Stimulated activated naive CD4-positive, alpha-beta T cell (primary cell): ENCODE results near the gene SLC39A2.
"Not testable (repeated sequence)": the region's sequence is repeated elsewhere in the genome, so short reads cannot be mapped to it uniquely, and the experiment has no call there.

ENCODE experiments used
- DNase-seq, 6 experiments: peaks; one replicate each; lab custom pipeline; 2025; lab: John Stamatoyannopoulos, UW

SLC39A2 gene, protein sequence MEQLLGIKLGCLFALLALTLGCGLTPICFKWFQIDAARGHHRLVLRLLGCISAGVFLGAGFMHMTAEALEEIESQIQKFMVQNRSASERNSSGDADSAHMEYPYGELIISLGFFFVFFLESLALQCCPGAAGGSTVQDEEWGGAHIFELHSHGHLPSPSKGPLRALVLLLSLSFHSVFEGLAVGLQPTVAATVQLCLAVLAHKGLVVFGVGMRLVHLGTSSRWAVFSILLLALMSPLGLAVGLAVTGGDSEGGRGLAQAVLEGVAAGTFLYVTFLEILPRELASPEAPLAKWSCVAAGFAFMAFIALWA

DNA sequence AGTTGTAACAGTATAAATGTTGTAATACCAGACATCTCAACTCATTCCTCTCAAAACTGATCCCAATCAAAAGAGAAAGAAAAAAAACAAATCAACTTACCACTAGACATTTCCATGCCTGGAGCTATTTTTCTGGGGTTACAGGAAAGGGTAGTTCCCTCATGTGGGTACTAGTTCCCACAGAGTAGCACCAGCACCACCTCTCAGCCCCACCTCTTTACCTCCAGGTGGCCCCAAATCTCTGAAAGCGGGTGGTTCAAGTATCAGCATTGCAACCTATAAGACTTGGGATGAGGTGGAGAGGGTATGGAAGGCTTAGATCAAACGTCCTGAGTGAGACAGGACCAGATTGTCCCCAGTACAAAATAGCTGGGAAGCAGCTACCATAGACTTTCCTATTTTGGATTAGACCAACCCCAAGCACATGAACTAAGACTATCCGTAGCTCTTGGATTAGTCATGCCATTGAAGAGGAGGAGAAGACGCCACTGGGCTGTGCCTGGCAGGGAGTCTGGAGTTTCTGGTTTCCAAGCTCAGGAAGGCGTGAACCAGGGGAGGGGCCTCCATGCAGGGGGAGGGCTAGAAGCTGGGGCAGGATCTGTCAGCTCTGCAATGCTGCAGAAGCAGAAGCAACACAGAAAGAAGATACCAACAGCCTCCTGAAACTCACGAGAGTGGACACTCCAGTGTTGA, at the start of gene SLC39A2:
SLC39A2 (plus strand) TSS at position 620 of the 693 bp plus-strand sequence. CDS start 154 bp downstream, outside the sequence.
- DNase-seq = no peak

DNA sequence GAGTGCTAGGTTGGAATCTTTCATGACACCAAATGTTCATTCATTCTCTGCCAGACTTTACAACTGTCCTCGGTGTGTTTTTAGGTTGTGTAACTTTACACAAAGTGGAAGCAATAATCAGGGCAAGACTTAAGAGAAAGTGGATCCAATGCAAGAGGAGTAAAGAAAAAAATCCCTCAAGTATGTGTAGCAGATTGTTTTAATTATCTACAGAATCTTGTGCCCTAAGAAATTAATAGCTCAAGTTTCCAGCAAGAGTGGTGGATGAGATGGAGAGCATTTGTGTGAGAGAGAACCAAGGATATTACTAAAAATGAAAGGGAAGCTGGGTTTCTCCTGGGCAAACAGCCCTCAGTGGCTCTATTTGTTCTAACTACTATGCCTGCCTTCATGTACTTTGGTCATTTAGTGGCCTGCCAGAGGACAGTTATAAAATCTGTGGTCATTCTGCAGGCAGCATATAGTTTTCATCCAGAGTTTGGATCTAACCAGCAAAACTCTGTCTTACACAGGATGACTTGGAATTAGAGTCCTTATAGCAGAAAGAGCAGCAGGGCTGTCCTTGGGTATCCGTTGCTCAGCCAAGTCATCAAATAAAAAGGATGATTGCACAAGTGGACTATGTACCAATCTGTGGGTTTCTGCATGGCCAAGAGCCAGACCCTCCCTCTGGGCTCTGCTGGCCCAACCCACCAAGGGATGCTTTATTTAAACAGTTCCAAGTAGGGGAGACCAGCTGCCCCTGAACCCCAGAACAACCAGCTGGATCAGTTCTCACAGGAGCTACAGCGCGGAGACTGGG, 44.2 kb upstream of the SLC39A2 start, which contains the start of gene RNASE2:
RNASE2 (plus strand) TSS at position 752 of the 802 bp plus-strand sequence. CDS start 285 bp downstream, outside the sequence.
- not testable (repeated sequence) for DNase-seq

DNA sequence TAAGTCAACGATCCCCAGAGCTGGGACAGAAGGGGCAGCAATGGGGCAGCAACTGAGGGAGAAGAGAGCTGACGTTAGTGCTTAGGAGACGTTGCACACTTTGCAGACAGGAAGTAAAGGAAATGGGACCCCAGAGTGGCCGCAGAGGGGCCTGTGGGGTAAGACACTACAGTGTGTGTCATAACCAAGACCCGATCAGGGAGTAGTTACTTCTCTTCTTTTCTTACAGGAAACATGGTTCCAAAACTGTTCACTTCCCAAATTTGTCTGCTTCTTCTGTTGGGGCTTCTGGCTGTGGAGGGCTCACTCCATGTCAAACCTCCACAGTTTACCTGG, 43.6 kb upstream of the SLC39A2 start:
- DNase-seq = not testable (repeated sequence)

DNA sequence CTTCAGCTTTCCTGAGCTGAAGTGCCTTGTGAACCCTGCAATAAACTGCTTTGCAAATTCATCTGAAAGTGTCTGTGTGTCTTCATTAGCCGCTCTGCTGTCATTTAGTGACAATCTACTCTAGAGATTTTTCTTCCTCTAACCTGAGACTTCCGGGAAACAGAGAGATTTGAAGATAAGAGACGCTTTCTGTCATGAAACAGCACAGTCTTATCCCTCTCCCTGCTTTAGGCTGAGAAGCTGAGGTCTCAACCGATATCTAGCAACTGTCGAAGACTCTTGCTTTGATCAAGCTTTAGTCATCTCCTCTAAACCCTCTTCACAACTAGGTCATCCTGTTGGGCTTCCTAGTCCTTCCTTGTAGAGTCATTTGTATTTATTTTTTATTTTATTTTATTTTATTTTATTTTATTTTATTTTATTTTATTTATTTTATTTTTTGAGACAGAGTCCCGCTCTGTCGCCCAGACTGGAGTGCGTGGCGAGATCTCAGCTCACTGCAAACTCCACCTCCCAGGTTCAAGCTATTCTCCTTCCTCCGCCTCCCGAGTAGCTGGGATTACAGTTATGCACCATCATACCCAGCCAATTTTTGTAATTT, 42.6 kb upstream of the SLC39A2 start:
- peak in 2 of 6 experiments; percentile 17 to 18 for DNase-seq

DNA sequence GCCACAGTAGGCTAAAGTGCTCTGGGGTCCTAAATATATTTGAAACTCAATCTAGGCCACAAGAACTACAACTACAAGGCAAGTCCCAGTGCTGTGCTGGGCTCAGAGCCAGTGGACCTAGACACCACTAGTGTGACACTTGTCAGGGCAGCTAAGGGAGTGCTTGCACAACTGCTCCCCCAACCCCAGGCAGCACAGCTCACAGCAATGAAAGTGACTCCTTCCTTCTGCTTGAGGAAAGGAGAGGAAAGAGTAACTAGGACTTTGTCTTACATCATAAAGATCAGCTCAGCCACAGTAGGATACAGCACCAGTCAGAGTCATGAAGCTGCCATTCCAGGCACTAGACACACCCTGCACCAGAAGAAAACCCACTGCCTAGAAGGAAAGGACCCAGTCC, 40.1 kb upstream of the SLC39A2 start:
- not testable (repeated sequence) for DNase-seq

DNA sequence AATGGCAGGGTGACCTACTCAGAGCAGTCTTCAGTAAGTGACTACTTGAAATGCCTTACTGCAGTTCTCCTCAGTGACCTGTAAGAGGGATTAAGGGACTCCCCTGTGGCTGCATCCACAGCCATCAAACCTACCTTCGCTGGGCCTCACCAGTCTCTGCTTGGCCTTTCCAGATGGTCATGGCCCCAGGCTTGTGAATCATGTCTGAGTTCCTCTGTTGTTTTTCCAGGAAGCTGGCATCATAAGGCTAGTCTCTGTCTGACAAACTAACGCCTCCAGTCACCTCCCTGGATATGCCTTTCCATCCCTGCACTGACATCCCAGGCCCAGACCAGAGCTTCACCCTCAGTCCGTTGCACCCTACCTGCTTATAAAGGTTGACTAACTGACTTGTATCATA, 29.8 kb upstream of the SLC39A2 start:
- no peak for DNase-seq

DNA sequence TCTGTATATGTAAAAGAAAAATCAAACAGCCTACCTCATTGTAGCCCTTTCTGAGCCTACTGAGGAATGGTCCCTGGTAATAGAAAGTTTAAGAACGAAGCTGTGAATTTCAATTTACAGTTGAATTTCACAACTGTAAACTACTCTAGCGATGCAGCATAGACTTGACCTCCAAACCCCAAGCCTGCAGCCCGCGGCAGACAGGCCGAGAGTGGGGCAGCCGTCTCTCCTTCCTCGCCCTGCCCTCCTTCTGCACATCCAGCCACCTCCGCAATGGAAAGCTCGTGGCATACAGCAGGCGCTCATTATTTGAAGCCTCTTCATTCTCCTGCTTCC, 28.5 kb upstream of the SLC39A2 start:
- DNase-seq = no peak

DNA sequence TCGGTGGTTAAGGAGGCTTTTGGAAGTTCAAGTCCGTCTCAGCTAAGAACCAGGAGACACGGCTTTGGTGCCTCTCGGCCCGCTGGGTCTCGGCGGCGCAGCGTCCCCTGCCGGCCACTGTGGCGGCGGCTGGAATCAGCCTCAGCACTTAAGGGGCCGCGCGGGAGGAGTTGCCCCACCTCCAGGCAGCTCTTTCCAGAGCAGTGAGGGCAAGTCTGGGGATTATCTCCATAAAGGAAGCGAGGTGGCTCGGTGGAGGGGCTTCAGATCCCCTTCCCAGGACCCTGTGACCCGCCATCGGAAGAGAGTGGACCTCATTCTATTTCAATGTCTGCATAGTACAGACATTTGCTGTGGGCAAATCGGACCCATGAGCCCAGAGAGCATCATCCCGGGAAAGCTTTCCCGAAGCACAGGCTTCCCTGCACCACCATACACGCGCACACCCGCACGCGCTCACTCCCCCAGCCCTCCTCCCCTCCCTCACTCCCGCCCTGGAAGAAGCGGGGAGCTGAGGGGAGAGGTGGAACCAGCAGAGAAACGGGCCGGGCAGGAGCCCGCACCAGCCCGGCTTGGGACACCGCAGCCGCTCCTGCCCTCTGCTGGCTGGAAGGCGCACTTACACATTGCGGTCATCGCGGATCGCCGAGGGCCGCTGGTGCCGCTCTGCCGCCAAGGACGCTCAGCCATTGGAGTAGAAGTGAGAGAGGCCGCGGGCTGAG, 27.9 kb upstream of the SLC39A2 start:
- peak; percentile 38 to 79 (median 70) for DNase-seq

DNA sequence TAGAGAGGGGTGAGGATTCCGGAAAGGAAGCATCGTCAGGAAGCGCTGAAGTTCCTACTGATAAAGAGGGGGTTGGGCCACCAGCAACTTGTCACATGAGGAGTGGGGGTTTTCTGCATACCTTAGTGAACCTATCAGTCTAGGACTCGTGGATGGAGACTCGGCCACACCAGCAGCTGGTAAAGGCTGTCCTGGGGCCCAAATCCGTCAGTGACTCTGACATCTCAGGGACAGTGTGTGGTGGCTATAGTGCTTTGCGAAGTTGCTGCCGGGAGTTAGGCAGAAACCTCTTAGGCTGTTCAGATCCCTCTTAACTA, 27.4 kb upstream of the SLC39A2 start:
- no peak for DNase-seq

DNA sequence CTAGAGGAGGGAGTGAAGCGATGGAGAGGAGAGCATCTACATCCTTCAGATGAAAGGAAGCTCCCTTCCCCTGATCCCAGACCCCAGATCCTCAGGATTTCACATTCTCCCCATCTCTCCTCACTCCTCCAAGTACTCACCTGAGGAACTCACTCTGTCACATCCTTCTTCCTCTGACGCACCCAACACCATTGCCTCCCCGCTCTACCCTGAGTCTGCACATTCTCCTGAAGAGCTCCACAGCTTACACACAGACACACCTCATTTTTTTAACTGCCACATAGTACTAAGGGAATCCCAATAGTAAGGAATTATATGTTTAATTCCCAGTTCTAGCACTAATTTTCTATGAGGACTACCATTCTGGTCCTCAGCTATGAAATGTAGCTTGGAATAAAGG, 25.6 kb upstream of the SLC39A2 start:
- no peak for DNase-seq

DNA sequence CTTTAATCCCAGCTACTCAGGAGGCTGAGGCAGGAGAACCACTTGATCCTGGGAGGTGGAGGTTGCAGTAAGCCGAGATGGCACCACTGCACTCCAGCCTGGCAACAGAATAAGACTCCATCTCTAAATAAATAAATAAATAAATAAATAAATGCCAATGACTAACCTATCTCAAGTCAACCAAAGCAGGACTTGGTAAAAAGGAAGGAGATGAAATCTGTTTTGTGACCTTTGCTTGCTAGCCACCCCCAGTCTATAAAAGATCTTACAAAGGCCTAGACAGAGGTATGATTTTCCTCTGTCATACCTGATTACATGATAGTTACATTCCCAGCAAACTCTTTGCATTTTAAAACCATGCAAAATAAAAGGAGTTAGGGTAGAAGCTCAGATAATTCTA, 22.8 kb upstream of the SLC39A2 start:
- DNase-seq = no peak

DNA sequence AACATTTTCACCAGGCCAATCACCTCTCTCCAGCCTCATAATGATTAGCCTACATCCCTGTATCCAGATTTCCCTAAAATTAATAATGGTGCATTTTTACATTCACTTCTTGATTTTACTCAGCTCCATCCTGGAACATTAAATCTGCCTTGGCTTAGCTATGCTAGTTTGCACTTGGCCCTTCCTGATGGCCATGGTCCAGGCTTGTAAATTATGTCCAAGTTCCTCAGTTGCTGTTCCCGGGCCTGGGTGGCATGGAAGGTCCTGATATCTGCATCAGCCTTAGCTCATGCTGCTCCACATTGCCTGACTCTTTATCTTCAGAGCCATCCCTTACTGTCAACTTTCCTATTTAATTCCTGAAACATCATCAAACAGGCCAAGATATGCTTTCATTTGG, 20.4 kb upstream of the SLC39A2 start:
- DNase-seq = no peak

DNA sequence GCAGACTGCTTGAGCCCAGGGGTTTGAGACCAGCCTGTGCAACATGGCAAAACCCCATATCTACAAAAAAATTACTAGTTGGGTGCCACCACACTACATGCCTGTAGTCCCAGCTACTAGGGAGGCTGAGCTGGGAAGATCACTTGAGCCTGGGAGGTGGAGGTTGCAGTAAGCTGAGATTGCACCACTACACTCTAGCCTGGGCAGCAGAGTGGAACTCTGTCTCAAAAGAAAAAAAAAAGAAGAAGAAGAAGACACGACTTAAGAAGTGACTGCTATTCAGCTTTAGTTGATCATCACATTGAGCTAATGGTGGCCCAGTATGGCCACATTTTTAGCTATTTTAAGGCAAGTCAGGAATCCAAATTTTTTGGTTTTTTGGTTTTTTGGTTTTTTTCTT, 18.2 kb upstream of the SLC39A2 start:
- no peak for DNase-seq

DNA sequence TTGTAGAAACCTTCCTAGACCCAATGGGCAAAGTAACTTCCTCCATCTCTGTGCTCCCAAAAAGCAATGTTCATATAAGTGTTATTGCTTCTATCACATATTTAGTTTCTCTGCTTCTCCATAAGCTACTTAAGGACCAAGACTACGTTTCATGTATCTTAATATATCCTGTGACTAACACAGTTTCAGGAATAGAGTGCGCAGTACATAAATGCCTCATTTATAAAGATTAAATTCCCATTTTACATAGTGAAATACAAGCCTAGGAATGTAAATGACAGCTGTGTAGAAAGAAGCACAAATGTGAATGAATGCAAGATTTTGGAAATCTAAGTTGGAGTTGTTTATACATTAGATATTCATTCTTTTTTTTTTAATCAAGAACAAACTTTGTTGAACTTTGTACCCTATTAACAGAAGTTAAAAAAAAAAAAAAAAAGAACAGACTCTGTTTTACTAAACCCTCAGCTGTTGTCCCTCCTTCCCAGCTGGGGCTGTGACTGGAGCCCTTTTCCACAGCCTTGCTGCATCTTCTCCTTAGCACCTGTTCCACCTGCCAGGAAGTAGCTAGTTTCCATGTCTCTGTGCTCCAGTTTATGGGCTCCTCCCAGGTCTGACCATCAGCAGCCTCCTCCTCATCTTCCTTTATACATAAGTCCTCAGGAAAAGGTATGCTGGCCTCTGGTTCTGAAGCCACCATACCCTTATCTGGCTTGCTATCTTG, 16.3 kb upstream of the SLC39A2 start:
- DNase-seq = no peak

DNA sequence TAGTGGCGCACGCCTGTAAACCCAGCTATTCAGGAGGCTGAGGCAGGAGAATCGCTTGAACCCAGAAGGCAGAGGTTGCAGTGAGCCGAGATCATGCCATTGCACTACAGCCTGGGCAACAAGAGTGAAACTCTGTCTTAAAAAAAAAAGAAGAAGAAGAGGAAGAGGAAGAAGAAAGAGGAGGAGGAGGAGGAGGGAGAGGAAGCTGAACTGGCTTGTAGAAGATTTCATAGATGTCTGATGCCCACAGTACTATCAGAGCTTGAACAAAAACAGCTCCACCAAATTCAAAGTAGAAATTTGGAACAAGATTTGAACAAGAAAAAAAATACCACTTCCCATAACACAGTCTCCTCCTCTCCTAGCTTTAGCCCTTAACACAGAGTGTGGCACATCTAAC, 13.4 kb upstream of the SLC39A2 start:
- DNase-seq = not testable (repeated sequence)

DNA sequence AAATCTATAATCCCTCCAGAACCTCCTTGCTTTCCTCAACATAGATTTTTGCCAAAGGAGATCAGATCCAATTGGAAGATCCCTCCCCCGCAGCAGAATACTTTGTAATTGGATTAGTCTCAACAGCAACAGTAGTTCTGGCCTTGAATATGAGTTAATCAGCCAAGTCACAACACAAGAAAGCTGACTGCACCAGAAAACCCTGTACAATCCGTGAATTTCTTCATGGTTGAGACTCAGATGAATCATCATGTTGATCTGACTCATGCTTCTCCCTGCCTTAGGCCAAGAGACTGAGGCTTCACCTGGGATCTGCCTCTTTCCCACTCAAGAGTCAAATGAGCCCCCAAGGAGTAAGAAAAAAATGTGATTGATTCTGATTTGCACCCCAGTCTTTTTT, 12.3 kb upstream of the SLC39A2 start:
- DNase-seq = no peak

DNA sequence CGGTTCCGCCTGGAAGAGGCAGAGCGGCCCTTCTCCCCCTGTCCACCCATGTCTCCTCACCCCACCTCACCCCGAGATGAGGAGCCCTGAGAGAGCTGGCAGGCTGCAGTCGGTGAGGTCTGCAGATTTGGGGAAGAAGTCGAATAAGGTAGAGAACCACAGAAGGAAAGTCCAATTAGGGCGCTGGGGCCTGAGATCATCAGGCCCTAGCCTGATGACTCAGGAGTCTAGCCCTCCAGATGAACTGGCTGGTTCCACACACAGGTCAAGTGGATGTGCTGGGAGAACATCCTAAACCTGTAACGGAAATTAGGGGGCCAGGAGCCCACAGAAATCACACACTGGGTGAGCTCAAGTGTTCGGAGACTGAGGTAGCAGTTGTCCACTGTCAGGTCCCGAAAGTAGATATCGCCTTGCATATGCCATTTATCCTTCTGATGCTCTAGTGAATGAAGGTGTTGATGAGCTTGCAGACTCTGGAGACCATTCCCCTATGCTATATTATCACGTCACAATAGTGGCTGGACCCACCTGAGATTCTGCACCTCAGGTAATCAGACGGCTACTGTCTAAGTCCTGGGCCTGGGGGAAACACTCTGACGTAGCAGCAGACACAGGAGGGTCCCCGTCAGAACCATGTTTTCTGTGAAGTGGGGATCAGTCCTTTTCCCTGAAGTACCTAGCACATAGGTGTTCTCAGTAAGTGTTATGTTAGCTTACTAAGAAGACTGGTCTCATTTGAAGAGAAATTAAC, 10.2 kb upstream of the SLC39A2 start:
- no peak for DNase-seq

DNA sequence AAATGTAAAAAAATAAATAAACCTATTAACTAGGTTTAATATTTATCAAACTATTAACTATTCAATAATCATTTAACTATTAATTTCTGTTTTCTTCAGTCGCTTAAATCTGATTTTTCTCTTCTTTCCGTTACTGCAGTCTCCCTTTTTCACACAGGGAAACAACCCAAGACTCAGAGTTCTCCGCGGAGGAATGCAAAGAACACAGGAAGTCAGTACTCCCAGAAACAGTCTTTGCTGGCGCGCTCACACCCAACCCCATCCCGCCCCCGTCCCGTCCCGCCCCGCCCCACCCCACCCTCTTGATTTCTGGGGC, 9.7 kb upstream of the SLC39A2 start:
- DNase-seq = no peak

DNA sequence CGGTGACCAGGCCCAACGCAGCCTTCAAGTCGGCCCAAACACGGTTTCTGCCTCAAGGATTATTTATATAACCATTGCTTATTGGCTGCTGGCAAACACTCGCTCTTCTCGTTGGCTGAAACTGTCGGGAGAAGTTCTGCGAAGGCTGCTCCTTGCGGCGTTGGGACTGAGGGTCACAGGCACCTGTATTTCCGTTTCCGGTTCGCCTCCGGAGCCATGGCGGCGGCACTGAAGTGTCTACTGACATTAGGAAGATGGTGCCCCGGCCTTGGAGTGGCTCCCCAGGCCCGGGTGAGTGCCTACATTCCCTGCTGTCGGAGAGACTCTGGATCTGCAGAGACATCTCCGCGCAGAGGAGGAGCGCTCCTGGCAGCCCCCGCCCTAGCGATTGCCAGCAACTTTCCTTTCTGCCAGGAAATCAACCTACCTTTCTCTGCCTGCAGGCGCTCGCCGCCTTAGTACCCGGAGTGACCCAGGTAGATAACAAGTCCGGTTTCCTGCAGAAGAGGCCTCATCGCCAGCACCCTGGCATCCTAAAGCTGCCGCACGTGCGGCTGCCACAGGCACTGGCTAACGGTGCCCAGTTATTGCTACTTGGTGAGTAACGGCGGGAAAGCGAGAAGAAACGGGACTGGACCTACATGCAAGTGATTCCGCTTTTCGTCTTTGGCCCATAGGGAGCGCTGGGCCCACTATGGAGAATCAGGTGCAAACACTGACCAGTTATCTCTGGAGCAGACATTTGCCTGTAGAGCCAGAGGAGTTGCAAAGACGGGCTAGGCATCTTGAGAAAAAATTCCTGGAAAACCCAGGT, 9.1 kb upstream of the SLC39A2 start, which contains the start of gene METTL17:
METTL17 (plus strand) TSS at position 194 of the 814 bp plus-strand sequence; CDS start at position 217, 23 bp downstream.
- DNase-seq = peak; percentile 74 to 85 (median 83)

DNA sequence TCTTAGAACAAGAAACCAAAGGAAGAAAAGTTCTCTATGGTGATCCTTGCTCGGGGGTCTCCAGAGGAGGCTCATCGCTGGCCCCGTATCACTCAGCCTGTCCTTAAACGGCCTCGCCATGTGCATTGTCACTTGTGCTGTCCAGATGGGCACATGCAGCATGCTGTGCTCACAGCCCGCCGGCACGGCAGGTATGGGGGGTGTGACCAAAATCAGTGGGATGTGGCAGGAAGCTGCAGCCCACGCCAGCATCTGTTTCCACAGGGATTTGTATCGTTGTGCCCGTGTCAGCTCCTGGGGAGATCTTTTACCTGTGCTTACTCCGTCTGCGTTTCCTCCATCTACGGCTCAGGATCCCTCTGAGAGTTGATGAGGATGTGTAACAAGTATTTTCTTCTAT, 2.6 kb upstream of the SLC39A2 start:
- DNase-seq = no peak
